ENCODE measurements around the gene TULP4.

- TF ChIP-seq CTCF (conservative IDR thresholded peaks at IDR 0.05 in 1 of 2, IDR thresholded peaks at IDR 0.05 in 1 of 2; ENCODE audit: extremely low read depth in 1 of 2, insufficient read depth in 1 of 2, low read depth in 1 of 2, low read length in 2 of 2): no peak
- TF ChIP-seq EZH2 (IDR thresholded peaks at IDR 0.05; ENCODE audit: borderline replicate concordance, low read length): no peak
These were observed 180.6 kb downstream of the TULP4 start for GRCh38 chr6:158492881-158493280.
